NCI-H146 treated with DMSO at 0.1 percent for 48 hours (cell line): ENCODE measurements around the gene CUEDC2.

Experiments used
- DNase-seq: peaks from one replicate; lab custom pipeline; 2025; ENCODE audit not compliant: unreplicated experiment; lab: John Stamatoyannopoulos, UW

CUEDC2 gene, protein sequence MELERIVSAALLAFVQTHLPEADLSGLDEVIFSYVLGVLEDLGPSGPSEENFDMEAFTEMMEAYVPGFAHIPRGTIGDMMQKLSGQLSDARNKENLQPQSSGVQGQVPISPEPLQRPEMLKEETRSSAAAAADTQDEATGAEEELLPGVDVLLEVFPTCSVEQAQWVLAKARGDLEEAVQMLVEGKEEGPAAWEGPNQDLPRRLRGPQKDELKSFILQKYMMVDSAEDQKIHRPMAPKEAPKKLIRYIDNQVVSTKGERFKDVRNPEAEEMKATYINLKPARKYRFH

GRCh38 chr10:102432162-102432950 lies at the start of gene CUEDC2:
Gene CUEDC2, minus strand, starts transcription at chr10:102432574. Its CDS starts 7,386 bp downstream, at chr10:102425188.
- DNase-seq = peak; percentile 92

- no peak for DNase-seq
These were observed 48.0 kb upstream of the CUEDC2 start for GRCh38 chr10:102480396-102480795.

DNA sequence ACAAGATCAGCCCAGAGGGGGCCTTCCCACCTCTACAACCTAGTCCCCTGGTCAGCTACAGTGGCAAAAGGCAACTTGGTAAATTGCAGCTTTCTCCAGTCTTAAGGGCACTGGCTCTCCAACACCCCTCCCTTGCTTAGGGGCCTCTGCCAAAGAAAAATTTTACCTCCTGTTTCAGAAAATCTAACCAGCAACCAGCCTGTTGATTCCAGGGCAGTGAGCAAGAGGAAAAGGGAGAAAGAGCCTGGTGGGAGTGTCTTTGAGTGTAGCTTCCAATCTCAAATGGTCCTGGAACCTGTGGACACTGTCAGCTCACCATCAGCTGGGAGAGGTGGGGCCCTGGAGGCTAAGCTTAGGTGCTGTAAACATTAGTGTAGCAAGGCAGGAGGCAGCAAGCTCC lies 47.3 kb upstream of the CUEDC2 start:
- DNase-seq = no peak

DNA sequence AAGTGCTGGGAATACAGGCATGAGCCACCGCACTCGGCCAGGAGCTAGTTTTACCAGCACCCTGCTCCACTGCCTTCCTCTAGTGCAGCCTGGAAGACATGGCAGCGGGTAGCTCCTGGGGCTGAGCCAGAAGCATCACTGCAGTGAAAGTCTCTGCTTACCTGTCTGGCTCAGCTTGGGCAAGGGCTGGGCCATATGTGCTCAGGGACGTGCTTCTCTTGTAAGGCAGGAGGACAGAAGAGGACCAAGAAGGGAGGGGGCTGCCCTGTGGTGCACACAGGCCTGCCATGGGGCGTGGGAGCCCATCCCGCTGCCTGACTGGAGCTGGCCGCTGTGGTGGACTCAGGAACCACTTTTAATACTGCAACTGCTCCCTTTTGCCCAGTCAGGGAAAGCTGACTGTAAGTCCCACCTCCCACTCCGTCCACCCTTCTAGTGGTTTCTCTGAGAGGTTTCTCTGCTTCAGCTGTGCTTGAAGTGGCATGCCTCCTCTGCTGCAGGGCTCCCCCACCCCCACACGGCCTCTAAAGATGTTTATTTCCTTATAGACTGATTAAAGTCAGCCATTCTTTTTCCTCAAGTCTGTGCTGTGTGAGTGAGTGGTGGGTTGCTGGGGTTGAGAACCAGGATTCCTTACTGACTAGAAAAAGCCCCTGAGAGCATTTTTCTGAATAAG lies 44.2 kb upstream of the CUEDC2 start:
- no peak for DNase-seq

DNA sequence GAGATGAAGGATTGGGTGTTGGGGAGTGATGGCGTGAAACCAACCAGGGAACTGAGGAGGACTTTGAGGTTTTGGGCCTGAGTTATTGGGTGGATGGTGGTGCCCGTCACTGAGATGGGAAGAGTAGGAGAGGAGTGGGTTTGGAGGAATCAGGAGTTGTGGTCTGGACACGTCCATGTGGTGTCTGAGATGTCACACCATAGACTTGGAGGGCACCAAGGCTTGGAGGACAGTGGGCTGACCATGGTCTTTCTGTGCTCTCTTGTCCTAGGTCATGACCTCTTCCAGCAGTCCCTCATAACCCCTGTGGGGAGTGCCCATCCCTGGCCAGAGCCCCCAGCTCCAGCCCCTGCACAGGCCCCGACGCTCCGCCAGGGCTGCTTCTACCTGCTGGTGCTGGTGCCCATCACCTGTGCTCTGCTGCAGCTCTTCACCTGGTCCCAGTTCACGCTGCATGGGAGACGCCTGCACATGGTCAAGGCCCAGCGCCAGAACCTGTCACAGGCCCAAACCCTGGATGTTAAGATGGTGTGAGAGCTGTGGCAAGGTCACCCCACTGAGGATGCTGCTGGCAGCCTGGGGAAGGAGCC lies 43.2 kb upstream of the CUEDC2 start:
- DNase-seq = no peak

- DNase-seq = no peak
These were observed 41.3 kb upstream of the CUEDC2 start for GRCh38 chr10:102473445-102474331.

DNA sequence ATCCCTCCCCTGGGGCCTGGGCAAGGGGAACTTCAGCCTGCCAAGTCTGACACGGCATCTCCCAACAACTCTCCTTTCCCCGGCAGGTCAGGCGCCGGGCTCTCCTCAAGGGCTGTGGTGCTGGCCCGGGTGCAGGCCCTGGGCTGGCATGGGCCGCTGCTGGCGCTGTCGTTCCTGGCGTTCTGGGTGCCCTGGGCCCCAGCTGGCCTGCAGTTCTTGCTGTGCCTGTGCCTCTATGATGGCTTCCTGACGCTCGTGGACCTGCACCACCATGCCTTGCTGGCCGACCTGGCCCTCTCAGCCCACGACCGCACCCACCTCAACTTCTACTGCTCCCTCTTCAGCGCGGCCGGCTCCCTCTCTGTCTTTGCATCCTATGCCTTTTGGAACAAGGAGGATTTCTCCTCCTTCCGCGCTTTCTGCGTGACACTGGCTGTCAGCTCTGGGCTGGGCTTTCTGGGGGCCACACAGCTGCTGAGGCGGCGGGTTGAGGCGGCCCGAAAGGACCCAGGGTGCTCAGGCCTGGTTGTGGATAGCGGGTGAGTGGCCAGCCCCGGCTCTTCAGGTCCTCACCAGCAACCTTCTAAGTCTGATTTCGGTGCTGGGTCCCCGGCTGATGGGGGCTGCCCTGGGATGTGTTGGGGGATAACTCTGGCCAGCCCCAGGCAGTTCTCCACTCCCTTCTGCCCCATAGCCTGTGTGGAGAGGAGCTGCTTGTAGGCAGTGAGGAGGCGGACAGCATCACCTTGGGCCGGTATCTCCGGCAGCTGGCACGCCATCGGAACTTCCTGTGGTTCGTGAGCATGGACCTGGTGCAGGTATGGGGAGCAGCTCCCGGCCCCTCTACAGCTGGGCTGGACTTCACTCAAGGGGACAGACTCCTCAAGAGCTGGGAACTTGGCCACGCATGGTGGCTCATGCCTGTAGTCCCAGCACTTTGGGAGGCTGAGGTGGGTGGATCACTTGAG lies 38.5 kb upstream of the CUEDC2 start:
- no peak for DNase-seq

DNA sequence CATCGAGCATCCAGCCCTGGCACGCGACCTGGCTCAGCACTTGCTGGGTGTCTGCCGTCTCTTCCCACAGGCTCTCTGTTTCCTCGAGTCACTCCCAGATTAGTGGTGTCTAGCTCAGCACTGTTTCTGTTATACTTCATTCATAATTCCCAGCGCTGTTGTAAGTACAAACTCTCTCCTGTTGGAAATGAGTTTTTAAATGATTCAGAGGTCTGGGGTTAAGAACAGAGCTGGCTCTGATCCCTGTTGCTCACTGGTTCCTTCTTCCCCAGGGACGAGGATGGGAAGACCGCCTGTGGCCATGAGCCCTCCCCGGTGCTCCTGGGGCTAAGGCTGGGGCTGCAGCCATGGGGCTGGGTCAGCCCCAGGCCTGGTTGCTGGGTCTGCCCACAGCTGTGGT lies 36.3 kb upstream of the CUEDC2 start:
- DNase-seq = no peak

DNA sequence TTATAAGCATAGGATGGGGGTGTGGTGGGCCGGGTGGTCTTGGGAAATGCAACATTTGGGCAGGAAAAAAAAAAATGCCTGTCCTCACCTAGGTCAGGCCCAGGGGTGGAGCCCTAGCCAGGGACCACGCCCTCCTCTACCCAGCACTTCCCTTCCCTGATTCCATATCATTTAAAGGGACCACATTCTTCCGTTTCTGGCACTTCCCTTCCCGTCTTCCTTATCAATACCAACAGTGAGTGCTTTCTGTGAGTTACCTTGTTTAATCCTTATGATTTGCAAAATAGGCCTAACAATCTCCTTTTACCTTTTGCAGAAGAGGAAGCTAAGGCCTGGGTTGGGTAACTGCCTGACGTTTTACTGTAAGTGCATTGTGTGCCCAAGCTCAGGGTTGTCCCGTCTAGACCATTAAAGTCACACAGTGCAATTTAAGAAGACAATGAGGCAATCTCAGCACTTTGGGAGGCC lies 35.6 kb upstream of the CUEDC2 start:
- no peak for DNase-seq

DNA sequence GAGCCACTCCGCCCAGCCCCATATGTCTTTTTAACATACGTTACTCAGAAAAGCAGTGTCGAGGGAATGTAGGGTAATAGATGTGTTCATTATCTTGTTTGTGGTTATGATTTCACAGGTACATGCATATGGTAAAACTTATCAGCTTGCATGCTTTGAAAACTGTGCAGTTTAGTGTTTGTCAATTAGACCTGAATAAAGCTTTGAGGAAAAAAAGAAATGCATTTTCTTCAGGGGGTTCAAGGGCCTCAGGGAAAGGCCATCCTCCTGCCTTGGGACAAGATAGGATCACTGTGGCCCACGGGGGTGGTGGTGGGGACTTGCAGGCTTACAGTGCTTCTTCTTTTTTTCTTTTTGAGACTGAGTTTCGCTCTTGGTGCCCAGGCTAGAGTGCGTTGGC lies 34.9 kb upstream of the CUEDC2 start:
- no peak for DNase-seq

DNA sequence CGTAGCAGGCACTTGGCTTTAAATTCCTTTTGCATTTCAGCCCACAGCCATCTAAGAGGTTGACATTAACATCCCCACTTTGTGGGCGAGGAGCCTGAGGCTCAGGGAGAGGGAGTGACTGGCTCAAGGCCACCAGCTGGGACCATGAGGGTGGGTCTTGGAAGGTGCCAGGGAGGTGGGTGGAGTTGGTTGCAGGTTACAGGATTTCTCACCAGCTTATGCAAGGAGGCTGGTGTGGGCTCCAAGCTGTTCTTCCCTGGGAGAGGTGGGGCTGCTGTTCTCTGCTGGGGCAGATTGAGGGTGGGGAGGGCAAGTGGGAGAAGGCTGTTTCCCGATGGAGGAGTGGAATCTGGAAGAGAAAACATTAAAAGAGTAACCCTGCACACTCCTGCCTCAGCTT lies 33.1 kb upstream of the CUEDC2 start:
- DNase-seq = no peak

- no peak for DNase-seq
These were observed 31.6 kb upstream of the CUEDC2 start for GRCh38 chr10:102463983-102464382.

DNA sequence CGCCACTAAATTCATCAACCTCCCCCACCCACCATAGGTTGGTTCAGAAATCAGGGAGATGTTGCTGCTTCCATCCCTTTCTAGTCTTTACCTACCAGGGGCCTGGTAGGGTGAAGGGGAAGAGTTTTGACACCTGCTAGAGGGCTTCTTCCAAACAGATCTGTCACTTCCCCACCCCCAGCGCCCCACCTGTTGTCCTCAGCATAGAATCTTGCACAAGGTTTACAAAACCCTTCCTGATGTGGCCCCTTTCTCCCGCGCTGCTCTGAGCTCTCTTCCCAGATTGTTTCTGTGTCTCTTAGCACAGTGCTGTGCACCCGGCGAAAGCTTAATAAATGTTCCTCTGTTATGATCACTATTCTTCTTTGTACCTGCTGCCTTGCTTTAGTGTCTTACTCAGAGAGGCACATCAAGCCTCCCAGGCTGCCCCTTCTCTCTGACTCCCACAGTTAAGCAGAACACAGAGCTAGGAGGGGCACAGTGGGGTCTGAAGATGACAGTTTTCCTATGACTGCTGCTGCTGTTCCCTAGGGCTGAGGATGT lies 30.2 kb upstream of the CUEDC2 start:
- DNase-seq = no peak

- DNase-seq = peak; percentile 83
These were observed 29.0 kb upstream of the CUEDC2 start for GRCh38 chr10:102461187-102462054.

DNA sequence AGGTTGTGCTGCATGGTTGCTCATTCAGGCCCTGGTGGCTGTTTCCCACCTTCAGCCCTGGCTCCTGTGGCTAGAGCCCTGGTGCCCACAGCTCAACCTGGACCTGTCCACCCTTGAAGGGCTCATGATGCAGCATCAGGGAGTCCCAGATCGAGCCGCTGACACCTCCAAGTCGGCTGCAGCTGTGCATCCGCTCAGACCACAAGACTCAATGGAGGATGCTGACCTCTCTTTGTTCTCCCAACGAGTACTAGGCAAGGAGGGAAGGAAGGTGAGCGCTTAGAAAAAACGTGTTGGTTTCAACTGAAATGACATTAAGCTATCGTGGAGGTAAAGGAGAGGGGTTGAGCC lies 28.4 kb upstream of the CUEDC2 start:
- no peak for DNase-seq

DNA sequence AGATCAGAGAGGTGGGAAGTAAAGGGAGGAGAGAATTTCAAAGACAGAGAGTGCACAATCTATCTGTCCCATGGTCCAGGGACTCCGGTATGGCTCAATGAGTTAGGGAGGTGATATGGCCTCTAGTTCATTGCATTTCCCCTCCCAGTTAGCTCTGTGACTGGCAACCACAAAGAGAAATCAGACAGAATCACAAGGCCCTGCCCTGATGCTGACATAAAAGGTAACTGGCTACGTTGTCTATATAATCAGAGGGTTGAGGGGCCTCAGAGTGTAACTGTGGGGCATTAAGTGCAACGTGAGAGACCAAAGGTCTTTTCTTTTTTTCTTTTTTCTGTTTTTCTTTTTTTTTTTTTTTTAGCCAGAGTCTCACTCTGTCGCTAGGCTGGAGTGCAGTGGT lies 26.3 kb upstream of the CUEDC2 start:
- no peak for DNase-seq

- DNase-seq = no peak
These were observed 25.3 kb upstream of the CUEDC2 start for GRCh38 chr10:102457591-102458150.

- DNase-seq = no peak
These were observed 23.6 kb upstream of the CUEDC2 start for GRCh38 chr10:102455893-102456471.
